ENCODE data around the gene MTFR2.

DNA sequence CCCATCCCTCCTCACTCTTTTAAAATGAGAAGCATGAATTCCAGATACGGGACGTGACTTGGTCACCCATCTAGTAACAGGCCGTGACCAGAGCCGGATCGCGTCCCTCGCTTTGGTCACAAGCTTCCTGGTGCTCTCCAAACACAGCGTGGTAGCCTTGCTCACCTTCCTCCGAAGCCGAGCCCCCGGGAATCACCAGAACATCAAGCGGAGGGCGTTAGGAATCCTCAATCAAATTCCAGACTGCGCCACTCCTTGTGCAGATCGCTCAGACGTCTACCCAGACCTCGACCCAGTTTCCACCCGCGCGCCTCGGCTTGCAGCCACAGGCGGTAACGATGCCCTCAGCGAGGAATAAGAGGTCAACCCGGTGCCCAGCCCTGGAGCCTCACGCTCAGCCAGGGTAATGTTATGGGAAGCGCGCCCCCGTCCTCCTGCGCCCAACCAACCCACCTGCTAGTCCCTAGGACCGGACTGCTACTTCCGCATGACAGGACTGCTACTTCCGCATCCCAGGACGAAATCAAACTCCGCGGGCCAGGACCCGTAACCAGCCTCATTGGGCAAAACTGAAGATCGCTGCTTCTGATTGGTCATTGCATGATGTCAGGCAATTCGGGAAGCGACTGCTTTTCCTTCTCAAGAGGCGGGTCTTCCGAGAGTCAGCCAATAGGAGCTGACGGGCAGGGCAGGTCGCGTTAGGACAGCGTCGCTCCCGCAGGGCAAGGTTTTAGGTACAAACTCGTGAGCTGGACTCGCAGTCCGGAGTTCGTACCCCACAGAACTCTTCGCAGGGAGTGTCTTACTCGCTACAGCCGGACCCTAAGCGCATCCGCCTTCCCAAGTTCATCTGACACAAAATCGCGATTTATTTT lies at the start of gene MTFR2:
- TF ChIP-seq, protein P1, sequence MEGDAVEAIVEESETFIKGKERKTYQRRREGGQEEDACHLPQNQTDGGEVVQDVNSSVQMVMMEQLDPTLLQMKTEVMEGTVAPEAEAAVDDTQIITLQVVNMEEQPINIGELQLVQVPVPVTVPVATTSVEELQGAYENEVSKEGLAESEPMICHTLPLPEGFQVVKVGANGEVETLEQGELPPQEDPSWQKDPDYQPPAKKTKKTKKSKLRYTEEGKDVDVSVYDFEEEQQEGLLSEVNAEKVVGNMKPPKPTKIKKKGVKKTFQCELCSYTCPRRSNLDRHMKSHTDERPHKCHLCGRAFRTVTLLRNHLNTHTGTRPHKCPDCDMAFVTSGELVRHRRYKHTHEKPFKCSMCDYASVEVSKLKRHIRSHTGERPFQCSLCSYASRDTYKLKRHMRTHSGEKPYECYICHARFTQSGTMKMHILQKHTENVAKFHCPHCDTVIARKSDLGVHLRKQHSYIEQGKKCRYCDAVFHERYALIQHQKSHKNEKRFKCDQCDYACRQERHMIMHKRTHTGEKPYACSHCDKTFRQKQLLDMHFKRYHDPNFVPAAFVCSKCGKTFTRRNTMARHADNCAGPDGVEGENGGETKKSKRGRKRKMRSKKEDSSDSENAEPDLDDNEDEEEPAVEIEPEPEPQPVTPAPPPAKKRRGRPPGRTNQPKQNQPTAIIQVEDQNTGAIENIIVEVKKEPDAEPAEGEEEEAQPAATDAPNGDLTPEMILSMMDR (optimal IDR thresholded peaks at IDR 0.05 in 1 of 3, IDR thresholded peaks at IDR 0.05 in 1 of 3, conservative IDR thresholded peaks at IDR 0.05 in 1 of 3; ENCODE audit: extremely low read depth in 1 of 3, insufficient read depth in 2 of 3, low read length in 3 of 3) = peak in 1 of 3 experiments; percentile 4
- TF ChIP-seq EZH2 (IDR thresholded peaks at IDR 0.05; ENCODE audit: low read length) = no peak

All from keratinocyte (primary cell).